Motor neuron (in vitro differentiated cells): ENCODE measurements around the gene ST6GALNAC2. TPM values are rescaled to one million over a fixed set of nuclear protein-coding genes. Genes with fewer than 3 reads are reported as not detected.
A peak's percentile ranks its signal among the peaks of the same experiment; 100 is the strongest.
"Not testable (repeated sequence)": the region's sequence is repeated elsewhere in the genome, so short reads cannot be mapped to it uniquely, and the experiment has no call there.

Experiments used
- ATAC-seq, 8 experiments: fragments of 200-7000 bp; cut with Tn5 transposase; replicated peaks in 6 of 8; 2 replicates each; pipeline ENCODE4 v1.8.0; 2021; ENCODE audit warnings: mild to moderate bottlenecking in 8 of 8, moderate library complexity in 8 of 8
- H3K27ac ChIP-seq, 2 donors: fragments of 250-450 bp; sonication (Bioruptor Pico); 2 replicates each; pipeline ENCODE4 v1.9.0; 2021; ENCODE audit warnings: antibody characterized with exemption in 2 of 2, mild to moderate bottlenecking in 2 of 2, moderate library complexity in 1 of 2
- H3K4me1 ChIP-seq, 2 donors: fragments of 250-450 bp; sonication (Bioruptor Pico); replicated peaks in 1 of 2; 2 replicates each; pipeline ENCODE4 v1.6.1; 2021; ENCODE audit warnings: antibody characterized with exemption in 2 of 2, mild to moderate bottlenecking in 2 of 2, moderate library complexity in 1 of 2
- H3K4me3 ChIP-seq, 5 donors: fragments of 250-450 bp; sonication (Bioruptor Pico); 2 replicates each; pipeline ENCODE4 v1.9.0; 2021; ENCODE audit warnings: antibody characterized with exemption in 5 of 5, mild to moderate bottlenecking in 5 of 5, moderate library complexity in 4 of 5
- WGBS, 10 experiments: fragments of 450-650 bp; shearing (Covaris generic); methylation state at CpG; one replicate each; pipeline ENCODE4 v1.0.0; 2022; 5-methylcytosine and 5-hydroxymethylcytosine counted together
- in situ Hi-C, 9 experiments: fragments of 400-800 bp; cut with MboI; loops; one replicate each; pipeline ENCODE4 v1.15.0; 2021; ENCODE audit warnings: low sequenced_read_pairs in 9 of 9, low pct_unique_long_range_greater_than_20kb in 2 of 9; ENCODE audit not compliant: unreplicated experiment in 9 of 9
- total RNA-seq, 8 experiments: library from RNA; unstranded; fragments of 300-600 nt; gene quantifications; 2 replicates each; pipeline versions ENCODE4 v1.2.3 to v1.2.4, GENCODE V29; 2022

Gene ST6GALNAC2
- total RNA-seq, 8 experiments from 2014 or later = 0.36 to 22.2 (median 1.3) TPM; not detected in 3

GRCh38 chr17:76614064-76614759, 28.6 kb upstream of the ST6GALNAC2 start:
- ATAC-seq = peak in 2 of 8 experiments; percentile 23 to 25
- H3K4me3 ChIP-seq, H3K27ac ChIP-seq, in situ Hi-C loops: not testable (repeated sequence)
- WGBS, 10 experiments = 20 to 94% (median 72%) methylated on average over 1 to 6 of the region's 13 CpGs; no CpG with 5 or more reads in 5 of the 10 experiments
- peaks cover 12 to 21% of the 10 kb centered on the region in 2 donors for H3K4me1 ChIP-seq

DNA sequence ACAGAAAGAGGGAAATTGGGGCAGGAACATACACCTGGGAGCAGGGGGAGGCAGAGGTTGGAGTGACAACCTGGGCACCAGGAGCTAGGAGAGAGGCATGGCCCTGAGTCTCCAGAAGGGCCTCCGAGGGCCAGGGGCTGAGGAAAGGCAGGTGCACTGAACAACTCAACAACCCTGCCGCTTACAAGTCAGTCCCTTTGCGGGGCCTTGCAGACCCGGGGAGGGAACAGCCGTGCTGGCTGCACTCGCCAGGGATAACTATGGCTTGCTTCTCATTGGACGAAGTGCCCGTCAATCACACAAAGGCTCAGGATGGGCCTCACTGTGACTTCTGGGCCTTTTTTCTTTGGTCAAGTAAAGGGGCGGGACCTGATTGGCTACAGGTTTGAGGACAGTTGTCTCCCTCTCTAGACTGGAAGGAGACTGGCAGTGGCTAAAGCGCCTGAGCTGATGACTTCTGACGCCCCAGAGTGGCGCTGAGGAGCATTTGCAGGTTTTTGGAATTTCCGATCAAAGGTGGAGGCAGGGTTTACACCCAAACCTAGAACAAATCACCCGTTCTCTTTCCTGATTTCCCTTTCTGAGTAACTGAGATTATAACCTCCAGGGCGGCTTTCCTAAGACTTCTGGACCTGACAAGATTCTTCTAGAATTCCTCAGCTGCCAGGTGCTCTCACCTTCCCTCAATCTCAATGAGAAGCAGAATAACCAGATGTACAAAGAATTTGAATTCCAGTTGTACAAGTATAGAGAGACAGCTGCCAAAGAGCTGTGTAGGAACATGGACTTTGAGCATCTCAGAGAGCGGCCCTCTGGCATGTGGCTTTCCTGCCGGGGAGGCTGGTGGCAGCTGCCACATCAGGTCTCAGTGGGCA, 27.6 kb upstream of the ST6GALNAC2 start:
- Histone ChIP-seq H3K4me3 (no peak overlapping the region), H3K4me1 (peaks cover 12 to 21% of the 10 kb centered on the region in 2 donors), H3K27ac (no peak overlapping the region)
- in situ Hi-C loops = no loop called here
- ATAC-seq = peak in 6 of 8 experiments; percentile 17 to 59 (median 50)
- WGBS, 10 experiments = 22 to 100% (median 79%) methylated on average over 1 to 13 of the region's 17 CpGs

DNA sequence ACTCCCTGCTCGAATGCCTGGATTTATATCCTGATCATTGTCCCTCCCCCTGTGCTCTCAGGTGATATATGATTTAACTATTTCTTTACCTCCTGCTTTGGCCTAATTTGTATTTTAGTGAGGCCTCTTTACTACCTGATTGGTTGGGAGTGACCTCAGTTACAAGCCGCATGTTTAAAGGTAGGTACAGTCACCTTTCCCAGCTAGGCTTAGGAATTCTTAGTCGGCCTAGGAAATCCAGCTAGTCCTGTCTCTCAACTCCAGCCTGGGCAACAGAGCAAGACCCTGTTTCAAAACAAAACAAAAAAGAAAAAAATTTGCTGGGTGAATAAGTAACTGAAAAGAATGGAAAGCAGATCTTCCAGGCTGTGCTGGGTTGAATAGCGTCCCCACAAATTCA, 26.8 kb upstream of the ST6GALNAC2 start:
- Histone ChIP-seq H3K4me1 (peaks cover 12 to 21% of the 10 kb centered on the region in 2 donors), H3K4me3 (no peak overlapping the region), H3K27ac (no peak overlapping the region)
- ATAC-seq = no peak
- in situ Hi-C loops = no loop called here
- 33 to 100% (median 85%) methylated on average over 1 to 4 of the region's 4 CpGs; no CpG with 5 or more reads in 2 of the 10 experiments for WGBS, 10 experiments

- WGBS, 10 experiments = 60 to 100% (median 80%) methylated on average over 1 to 4 of the region's 4 CpGs; no CpG with 5 or more reads in 3 of the 10 experiments
- in situ Hi-C loops = no loop called here
- peak in 4 of 8 experiments; percentile 15 to 64 (median 24) for ATAC-seq
These were observed 26.1 kb upstream of the ST6GALNAC2 start for GRCh38 chr17:76611758-76612157.

DNA sequence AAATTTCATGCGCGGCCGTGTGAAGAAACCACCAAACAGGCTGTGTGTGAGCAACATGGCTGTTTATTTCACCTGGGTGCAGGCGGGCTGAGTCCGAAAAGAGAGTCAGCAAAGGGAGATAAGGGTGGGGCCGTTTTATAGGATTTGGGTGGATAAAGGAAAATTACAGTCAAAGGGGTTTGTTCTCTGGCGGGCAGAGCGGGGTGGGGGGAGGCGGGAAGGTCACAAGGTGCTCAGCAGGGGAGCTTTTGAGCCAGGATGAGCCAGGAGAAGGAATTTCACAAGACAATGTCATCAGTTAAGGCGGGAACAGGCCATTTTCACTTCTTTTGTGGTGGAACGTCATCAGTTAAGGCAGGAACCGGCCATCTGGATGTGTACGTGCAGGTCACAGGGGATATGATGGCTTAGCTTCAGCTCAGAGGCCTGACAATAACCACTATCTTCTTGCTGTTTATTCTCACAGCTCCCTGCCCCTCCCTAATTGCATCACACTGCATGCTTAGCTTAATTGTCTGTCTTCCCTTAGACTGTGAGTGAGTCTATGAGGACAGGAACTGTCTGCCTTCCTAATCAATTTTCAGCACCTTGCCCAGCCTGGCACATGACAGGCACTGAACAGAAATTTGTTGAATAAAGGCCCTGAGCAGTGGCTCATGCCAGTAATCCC, 25.6 kb upstream of the ST6GALNAC2 start:
- H3K27ac ChIP-seq = peak overlapping the region; percentile 15 to 20
- H3K4me3 ChIP-seq, in situ Hi-C loops: not testable (repeated sequence)
- peak in 7 of 8 experiments; percentile 82 to 99 (median 91) for ATAC-seq
- peaks cover 12 to 21% of the 10 kb centered on the region in 2 donors for H3K4me1 ChIP-seq
- 20 to 67% methylated on average over 1 of the region's 13 CpGs; no CpG with 5 or more reads in 8 of the 10 experiments for WGBS, 10 experiments

More at GRCh38 chr17:76611758-76612157, 26.1 kb upstream of the ST6GALNAC2 start:
- Histone ChIP-seq H3K4me1 (peaks cover 12 to 21% of the 10 kb centered on the region in 2 donors), H3K27ac (peak overlapping the region; percentile 3 to 15), H3K4me3 (no peak overlapping the region)

DNA sequence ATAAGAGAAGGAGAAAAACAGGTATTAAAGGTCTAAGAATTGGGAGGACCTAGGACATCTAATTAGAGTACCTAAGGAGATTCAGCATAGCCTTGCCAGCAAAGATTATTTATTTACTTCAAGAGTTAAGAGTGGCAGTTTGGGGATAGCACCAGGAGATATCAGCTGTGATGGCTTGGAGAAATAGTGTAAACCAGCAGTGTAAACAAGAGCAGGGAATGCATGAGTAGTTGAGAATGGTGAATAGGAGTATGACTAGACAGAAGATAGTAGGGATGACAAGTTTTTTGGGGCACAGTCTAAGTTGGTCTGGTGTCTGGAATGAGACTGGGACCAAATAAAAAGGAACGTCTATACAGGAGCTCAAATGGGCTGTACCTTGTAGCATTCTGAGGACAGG, 21.0 kb upstream of the ST6GALNAC2 start:
- WGBS, 10 experiments = 40% methylated on average over 1 of the region's 1 CpG; no CpG with 5 or more reads in 9 of the 10 experiments
- H3K4me1 ChIP-seq, in situ Hi-C loops, ATAC-seq, H3K4me3 ChIP-seq, H3K27ac ChIP-seq: not testable (repeated sequence)

GRCh38 chr17:76601065-76601464, 15.4 kb upstream of the ST6GALNAC2 start:
- 75 to 100% (median 87%) methylated on average over 2 to 8 of the region's 8 CpGs; no CpG with 5 or more reads in 2 of the 10 experiments for WGBS, 10 experiments
- in situ Hi-C loops = no loop called here
- Histone ChIP-seq H3K4me1 (no peaks in the 10 kb centered on the region), H3K27ac (no peak overlapping the region), H3K4me3 (no peak overlapping the region)
- ATAC-seq = peak in 2 of 8 experiments; percentile 16 to 58

DNA sequence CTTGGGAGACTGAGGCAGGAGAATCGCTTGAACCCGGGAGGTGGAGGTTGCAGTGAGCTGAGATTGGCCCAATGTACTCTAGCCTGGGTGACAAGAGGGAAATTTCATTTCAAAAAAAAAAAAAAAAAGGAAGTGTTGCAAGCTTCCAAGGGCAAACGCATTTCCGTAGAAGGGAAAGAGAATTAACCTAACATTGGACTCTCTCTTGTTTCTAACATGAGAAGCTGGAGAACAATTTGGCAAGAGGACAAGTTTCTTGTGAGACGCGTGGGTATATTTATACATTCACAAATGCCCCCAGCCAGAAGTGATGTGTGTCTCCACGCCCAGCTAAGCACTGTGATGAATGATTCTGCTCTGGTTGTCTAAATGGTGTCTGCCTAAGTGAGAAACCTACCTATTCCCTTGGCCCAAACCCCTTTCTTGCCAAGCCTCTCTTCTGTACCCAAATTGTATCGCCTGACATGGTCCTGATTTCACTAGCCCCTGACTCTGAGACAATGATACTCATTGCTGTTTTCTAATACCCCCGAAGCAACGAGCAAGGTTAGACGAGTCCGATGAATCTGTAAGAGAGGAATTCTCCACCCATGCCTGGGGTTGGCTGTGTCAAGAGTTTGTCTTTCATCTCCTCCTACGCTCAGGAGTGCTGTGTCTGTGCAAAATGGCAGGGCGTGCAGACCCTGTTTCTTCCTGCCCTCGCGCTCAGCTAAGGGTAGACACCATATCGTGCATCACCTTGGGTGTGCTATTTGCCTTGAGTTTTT, 14.2 kb upstream of the ST6GALNAC2 start:
- WGBS, 10 experiments = 66 to 100% (median 93%) methylated on average over 1 to 10 of the region's 17 CpGs; no CpG with 5 or more reads in 1 of the 10 experiments
- no peak for ATAC-seq
- Histone ChIP-seq H3K4me3 (no peak overlapping the region), H3K27ac (no peak overlapping the region), H3K4me1 (no peaks in the 10 kb centered on the region)
- in situ Hi-C loops = no loop called here

DNA sequence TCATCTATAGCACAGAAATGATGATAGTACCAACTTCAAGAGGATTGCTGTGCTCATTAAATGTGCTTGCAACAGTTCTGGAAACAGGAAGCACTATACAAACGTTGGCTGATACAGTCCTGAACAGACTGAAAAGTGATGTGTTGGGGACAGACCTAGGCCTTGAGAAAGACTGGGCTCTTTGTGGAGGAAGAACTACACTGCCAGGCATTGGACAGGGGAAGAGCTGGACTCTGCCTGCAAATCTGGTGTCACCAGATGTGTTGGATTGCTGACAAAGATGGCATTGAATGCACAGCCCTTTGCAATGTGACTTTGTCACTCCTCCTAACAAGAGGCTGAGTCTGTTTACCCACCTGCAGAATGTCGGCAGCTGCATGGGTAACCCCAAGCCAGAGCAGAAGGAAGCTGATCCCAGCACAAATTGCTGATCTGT, 12.4 kb upstream of the ST6GALNAC2 start:
- Histone ChIP-seq H3K4me3 (no peak overlapping the region), H3K4me1 (peaks cover 7 to 12% of the 10 kb centered on the region in 2 donors), H3K27ac (no peak overlapping the region)
- in situ Hi-C loops = no loop called here
- WGBS, 10 experiments = 40 to 75% (median 61%) methylated on average over 1 to 2 of the region's 2 CpGs; no CpG with 5 or more reads in 6 of the 10 experiments
- no peak for ATAC-seq

GRCh38 chr17:76597156-76598003, 11.7 kb upstream of the ST6GALNAC2 start:
- peaks cover 7 to 12% of the 10 kb centered on the region in 2 donors for H3K4me1 ChIP-seq
- no peak overlapping the region for H3K4me3 ChIP-seq
- in situ Hi-C loops = no loop called here
- H3K27ac ChIP-seq = no peak overlapping the region
- no peak for ATAC-seq
- WGBS, 10 experiments = 25 to 96% (median 80%) methylated on average over 1 to 9 of the region's 12 CpGs; no CpG with 5 or more reads in 1 of the 10 experiments

DNA sequence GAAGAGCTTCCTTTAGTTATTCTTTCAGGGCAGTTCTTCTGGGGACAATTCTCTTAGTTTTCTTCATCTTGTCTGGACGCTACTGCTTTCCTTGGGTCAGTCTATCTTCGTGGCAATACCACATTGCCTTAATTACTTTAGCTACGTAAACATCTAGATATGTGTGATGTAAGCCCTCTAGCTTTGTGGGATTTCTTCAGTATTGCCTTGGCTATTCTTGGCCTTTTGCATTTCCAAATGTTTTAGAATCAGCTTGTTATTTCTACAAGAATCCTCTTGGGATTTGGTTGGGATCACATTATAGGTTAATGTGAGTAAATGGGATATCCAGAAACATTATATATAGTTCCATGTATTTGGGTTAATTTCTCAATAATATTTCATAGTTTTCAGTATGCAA, 9.0 kb upstream of the ST6GALNAC2 start:
- H3K27ac ChIP-seq = no peak overlapping the region
- no peak for ATAC-seq
- peaks cover 7 to 12% of the 10 kb centered on the region in 2 donors for H3K4me1 ChIP-seq
- WGBS, 10 experiments = 60 to 100% (median 86%) methylated on average over 1 to 3 of the region's 3 CpGs
- H3K4me3 ChIP-seq = no peak overlapping the region
- in situ Hi-C loops = no loop called here
